ENCODE data around the gene POLD3.

POLD3 gene

DNA sequence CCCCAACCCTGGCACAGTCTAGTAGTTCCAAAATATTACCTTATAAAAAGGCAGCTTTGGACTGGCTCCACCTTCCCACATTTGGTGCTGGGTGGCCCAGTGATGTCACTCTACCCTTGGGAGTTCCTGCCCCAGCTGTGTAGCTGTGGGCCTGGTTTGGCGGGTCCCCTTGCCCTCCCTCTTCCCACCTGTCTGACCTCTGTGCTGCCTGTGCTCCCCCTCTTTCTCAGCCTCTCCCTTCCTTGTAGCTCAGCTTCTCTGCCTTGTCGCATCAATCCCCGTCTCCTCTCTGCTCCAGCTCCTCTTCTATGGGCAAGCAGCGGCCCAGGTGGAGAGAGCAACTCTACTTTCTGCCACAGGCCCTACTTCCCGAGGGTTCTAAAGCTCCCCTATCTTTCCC lies 84.2 kb downstream of the POLD3 start:
- DNase-seq = no peak

DNA sequence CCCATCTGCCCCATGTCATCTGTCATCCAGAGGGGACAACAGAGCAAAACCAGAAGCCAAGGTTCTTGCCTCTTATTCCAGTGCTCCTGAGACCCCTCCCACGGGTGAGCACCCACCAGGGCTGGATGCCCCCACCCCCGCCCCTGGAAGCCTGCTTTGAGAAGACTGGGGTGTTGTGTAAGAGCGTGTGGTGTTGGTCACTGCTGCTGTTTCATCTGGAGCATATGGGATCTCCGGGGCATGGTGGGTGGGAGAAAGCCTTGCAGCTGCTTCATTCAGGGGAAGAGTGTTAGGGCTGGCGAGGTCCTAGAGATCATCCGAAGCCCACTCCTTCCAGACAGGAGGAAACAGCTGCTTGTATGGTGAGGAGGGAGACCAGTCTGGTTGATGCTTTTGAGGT lies 84.7 kb downstream of the POLD3 start:
- DNase-seq = no peak

DNA sequence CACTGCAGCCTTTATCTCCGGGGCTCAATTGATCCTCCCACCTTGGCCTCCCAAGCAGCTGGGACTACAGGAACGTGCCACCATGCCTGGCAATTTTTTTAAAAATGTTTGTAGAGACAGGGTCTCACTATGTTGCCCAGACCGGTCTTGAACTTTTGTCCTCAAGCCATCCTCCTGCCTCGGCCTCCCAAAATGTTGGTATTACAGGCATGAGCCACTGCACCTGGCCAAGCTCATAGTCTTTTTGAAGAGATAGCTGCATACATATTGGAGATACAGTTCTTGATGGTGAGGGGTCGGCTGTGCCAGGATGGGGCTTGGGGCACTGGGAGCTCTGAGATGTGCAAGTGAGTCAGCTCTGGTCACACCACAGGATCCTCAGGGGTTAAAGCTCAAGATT lies 85.7 kb downstream of the POLD3 start:
- DNase-seq = no peak

DNA sequence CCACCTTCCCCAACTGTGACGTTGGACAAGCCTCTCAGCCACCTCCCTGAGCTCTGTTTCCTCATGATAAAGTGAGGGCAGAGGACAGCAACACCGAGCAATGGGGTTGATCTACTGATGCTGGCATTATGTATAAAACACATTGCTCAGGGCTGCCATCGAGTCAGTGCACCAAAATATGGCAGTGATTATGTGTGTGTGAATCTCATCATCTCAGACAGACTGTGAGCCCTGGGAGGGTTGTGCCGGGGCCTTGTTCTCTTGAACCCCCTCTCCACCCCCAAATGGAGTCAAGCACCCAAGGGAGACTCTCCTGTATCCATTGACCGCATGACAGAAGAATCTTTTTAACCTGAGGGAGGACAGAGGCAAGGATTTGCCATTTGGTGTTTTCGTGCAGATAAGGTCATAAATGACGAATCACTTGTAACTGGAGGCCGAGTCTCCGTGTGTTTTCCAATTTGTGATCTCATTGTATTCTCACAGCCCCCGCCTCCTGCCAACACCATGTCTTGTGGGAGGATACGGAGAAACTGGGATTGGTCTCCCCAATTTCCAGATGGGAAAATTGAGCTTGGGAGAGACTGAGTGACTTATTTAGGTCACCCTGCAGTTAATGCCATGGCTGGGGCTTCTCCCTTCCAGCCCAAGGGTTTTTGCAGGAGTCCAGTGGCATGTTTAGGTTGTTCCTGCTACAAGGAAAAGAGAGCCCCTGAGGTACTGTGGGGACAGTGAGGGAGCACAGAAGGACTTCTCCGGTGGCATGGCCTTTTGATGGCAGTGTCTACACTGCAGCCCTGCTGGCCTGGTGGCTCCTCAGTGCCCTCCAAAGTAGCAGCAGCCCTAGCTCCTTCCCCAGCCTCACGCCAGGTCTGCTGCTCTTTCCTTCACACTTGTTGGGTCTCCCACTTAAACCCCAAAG lies 86.5 kb downstream of the POLD3 start:
- no peak for DNase-seq

DNA sequence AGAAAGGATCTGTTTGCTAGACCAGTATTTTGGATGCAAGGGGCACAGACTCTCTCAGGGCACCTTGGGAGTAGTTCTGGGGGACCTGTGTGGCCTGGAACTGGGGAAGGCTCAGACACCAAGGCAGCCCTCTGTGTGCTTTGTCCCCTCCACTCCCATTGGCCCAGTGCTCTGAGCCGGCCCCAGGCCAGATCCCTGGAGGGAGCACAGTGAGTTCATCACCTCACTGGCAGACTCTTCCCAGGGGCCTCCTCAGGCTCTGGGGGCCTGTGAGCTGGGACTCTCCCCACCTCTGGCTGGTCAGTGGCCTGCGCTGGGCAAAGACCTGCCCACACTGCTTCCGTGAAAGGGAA lies 87.1 kb downstream of the POLD3 start:
- DNase-seq = no peak

DNA sequence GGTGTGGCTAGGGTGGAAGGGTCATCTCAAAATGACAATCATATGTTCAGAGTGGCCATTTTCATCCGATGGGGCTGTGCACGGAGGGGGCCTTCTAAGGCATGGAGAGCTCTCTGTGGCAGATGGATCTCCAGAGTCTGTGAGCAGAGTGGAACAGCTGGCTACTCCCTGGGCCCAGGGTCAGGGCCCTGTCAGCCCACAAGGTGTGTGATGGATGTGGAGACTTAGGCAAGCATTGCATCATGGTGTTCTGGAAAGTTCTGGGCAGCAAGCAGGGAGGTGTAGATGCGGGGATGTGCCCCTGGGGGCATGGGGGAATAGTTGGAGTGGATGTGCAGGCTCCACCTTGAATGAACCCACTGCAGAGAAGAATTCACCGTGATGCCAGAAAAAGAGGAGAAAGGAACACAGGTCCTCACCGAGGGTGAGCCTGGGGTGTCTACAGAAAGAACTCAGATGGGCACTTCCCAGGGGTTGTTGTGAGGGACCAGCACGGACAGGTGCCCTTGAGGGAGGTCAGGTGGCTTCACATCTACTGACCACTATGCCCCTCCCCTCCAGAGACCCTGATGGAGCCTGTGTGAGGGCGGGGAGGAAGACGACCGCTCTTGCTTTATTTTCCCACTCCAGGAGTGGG lies 87.8 kb downstream of the POLD3 start:
- DNase-seq = no peak

DNA sequence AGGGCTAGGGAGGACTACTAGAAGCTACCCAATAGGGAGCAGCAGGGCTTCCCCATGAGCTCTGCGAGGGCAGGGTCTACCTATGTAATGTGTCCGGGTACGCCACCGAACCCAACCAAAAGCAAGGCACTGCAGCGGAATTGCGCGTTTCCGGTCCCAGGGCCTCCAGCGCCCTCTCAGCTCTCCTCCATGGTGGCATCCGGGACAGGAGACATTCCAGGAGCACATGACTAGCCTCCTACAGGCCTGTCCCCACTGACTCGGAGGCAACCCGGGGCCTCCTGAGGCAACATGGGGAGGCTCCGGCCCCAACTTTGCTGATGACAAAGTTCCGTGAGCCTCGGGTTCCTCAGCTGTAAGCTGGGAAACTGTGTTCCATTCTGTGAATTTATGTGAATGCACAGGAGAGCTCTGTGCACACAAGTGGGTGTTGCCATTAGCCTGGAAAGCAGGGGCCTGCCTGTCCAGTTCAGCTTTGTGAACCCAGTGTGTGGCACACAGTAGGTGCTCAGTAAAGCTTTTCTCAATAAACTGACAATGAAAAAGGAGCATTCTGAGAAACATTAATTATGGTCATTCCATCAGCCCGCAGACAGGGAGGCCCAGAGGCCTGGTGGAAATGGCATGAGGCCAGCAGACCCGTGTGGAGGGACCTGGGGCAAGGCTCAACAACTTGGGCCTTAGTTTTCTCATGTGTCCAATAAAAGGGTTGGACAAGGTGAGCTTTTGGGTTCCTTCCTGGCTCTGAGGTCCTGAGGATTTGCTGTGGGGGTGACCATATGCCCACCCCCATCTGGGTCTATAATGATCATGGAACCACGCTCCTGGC lies 88.5 kb downstream of the POLD3 start:
- no peak for DNase-seq

DNA sequence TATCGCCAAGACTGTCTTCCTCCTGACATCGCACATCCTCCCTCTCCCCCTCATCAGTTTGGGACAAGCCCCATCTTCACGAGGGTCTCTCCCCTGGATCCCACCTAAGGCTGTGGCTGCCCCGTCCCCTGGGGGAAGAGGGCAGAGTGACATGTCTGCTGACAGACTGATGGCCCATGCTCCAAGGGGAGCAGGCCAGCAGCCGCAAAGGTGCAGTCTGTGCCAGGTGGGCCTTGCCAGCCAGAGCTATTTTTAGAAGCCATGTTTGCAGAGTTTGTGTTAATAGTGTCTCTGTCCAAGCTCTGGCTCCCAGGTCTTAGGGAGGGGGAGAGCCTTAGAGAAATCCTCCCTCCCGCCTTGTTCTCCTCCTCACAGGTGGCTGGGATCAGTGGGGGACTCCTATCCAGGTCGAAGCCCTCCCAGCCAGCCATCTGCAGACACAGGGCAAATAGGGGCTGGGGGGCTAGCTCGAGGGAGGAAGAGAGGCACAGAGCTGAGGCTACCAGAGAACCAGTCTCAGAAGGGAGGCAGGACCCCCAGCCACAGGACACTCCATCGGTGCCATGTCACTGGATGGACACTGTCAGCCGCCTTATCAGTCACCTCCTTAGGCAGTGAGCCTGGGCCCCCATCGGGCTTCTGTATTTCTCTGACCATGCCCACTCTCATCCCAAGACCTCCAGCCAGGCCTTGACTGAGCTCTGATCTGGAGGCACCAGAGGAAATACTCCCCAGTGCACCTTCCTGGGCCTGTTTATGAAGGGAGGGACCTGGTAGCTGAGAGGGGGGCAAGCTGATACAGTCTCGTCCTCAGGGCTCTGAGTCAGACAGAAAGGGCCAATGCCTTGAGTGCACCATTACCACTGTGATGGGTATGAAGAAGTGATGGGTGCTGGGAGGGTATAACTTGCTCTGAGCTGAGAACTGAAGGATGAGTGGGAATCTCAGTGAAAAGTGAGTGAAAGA lies 89.6 kb downstream of the POLD3 start:
- no peak for DNase-seq

- DNase-seq = no peak
Measured at GRCh38 chr11:74682731-74683278, 90.4 kb downstream of the POLD3 start.

GRCh38 chr11:74683279-74683871 lies 91.0 kb downstream of the POLD3 start:
- DNase-seq = no peak

- DNase-seq = no peak
Measured at GRCh38 chr11:74683941-74684481, 91.6 kb downstream of the POLD3 start.

DNA sequence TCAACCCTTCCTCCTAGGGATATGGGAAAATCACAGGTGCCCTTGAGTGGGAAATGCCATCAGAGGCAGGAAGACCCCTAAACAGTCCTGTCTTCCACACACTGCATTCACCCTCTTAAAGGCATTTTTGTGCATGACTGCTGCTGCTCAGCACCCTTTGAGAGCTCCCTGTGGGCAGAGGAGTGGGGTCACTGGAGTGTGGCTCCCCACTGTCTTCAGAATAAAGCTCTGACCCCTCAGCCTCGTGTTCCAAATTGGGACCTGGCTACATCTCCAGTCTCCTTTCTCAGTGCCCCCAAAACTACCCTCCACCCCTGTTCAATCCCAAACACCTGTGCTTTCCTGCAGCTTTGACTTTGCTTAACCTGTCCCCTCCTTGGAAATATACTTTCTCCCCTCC lies 92.3 kb downstream of the POLD3 start:
- no peak for DNase-seq

DNA sequence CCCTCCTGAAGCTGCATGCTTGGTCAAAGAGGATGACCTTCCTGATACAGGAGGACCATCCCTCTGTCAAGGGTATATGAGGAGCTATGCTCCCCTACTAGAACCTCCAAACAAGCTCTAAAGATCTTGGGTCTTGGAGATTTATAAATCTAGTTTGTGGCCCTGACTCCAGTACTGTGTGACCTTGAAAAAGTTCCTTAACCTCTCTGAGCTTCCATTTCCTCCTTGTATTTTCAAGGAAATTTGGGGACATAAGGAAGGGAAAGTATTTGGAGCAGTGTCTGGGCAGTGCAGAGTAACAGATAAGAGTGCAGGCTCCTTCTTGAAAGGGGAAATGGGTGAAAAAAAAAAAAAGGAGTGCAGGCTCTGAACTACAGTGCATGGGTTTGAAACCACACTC lies 93.0 kb downstream of the POLD3 start:
- no peak for DNase-seq

DNA sequence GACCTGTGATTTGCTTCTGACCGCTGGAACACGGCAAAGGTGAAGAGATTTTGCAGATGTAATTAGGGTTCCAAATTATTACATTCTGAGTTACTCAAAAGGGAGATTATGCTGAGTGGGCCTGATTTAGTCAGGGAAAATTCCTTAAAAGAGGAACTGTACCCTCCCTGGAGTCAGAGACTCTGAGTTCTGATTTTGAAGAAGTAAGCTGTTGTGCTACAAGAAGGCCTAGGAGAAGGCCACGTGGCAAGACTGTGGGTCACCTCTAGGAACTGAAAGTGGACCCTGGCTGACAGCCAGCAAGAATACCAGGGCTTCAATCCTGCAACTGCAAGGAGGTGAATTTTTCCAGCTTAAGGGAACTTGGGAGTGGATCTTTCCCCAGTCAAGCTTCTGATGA lies 93.5 kb downstream of the POLD3 start:
- no peak for DNase-seq

DNA sequence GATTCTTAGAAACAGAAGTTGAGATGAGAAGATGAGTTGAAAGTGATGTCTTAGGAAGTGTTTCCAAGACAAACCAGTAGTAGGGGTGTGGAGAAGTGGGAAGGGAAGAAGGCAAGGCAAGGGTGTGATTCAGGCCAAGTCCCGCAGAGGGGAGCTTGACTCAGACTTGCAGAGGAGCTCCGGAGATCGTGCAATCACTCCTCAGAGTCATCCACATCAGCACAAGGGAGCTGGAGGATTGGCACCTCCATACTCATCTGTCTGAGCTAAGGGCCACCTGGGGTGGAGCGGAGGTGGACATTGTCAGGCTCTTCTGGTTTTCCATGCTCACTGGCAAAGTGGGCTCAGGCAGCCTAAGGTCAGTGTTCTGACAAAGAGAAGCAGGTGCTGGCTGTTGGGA lies 94.4 kb downstream of the POLD3 start:
- DNase-seq = no peak

DNA sequence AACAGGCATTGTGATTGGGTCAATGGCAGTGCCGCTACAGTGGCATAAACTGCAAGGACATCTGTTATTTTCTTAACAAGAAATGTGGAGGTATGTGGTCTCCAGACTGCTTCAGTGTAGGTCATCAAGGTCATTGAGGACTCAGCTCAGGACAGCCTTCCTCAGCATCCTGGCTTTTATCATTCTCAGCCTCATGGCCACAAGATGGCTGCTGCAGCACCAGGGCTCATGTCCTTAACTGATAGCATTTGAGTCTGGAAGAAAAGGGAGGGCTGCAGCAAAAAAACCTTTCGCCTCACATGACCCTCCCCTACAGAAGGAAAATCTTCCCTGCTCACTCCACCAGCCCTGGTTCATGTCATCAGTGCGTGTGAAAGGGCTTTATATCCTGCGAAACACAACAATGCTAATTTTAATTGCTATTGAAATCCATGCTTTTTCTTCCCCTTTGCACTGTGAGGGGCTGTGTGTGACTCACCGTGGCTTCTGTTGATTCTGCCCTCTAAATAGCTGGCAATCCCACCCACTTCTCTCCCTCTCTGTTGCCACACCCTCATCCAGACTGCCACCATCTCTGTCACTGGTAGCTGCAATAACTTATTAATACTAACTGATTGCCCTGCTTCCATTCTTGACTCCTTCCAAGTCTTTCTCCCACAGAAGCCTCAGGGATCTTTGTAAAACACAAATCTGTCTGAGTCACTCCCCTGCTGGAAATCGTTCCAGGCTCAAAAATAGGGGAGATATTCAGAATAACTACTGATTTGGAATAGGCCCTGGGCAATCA lies 95.0 kb downstream of the POLD3 start:
- no peak for DNase-seq

DNA sequence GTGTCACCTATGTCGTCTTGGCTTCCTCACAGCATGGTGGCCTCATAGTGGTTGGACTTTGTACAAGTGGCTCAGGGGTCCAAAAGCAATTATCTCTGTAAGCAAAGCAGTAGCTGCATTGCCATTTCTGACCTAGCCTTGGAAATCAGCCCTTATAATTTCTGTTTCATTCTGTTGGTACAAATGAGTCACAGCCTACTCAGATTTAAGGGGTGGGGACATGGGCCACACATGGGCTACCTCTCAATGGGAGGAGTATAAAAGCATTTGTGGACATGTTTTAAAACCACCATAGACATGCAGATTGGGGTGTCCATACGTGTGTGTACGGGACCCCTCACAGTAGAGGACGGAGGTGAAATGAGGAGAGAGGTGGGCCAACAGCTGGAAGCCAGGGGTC lies 97.3 kb downstream of the POLD3 start:
- no peak for DNase-seq

- no peak for DNase-seq
Measured at GRCh38 chr11:74691755-74692154, 99.4 kb downstream of the POLD3 start.

Data from activated CD4-positive, alpha-beta T cell treated with anti-CD3 and anti-CD28 coated beads for 1 hour (primary cell).